GM18873 (cell line): Measurements from ENCODE around the gene SDHB.

Experiments used
- ATAC-seq: cut with Tn5 transposase; IDR thresholded peaks from one replicate; pipeline ENCODE4 v1.9.1; 2021; ENCODE audit warnings: mild to moderate bottlenecking, moderate library complexity, moderate number of reproducible peaks; ENCODE audit not compliant: unreplicated experiment, low FRiP score

SDHB gene

GRCh38 chr1:16972189-16972895 is 81.5 kb downstream of the SDHB start:
- no peak for ATAC-seq

- ATAC-seq = no peak
Measured at GRCh38 chr1:16971341-16972188, 82.3 kb downstream of the SDHB start.

GRCh38 chr1:16970132-16970910 is 83.5 kb downstream of the SDHB start:
- ATAC-seq = no peak

GRCh38 chr1:16969651-16970050 is 84.2 kb downstream of the SDHB start:
- ATAC-seq = no peak

GRCh38 chr1:16969057-16969611 is 84.7 kb downstream of the SDHB start:
- no peak for ATAC-seq
